Glutamatergic neuron (in vitro differentiated cells): Measurements from ENCODE around the gene OVCH2. TPM values are rescaled to one million over a fixed set of nuclear protein-coding genes. Genes with fewer than 3 reads are reported as not detected.
"Not testable (repeated sequence)": the region's sequence is repeated elsewhere in the genome, so short reads cannot be mapped to it uniquely, and the experiment has no call there.

Source experiments
- DNase-seq: peaks from one replicate; pipeline ENCODE4 v3.0.0; 2022
- H3K27ac Mint-ChIP-seq: one replicate; pipeline ENCODE4 v1.8.0; 2020; ENCODE audit warnings: mild to moderate bottlenecking, mixed read lengths, inconsistent platforms; ENCODE audit not compliant: unreplicated experiment
- H3K27me3 Mint-ChIP-seq: one replicate; pipeline ENCODE4 v1.8.0; 2020; ENCODE audit warnings: mild to moderate bottlenecking, moderate library complexity, mixed read lengths, inconsistent platforms; ENCODE audit not compliant: unreplicated experiment
- H3K36me3 Mint-ChIP-seq: one replicate; pipeline ENCODE4 v1.8.0; 2020; ENCODE audit warnings: mild to moderate bottlenecking, mixed read lengths, inconsistent platforms; ENCODE audit not compliant: unreplicated experiment
- H3K4me1 Mint-ChIP-seq: one replicate; pipeline ENCODE4 v1.8.0; 2020; ENCODE audit warnings: mild to moderate bottlenecking, low read depth, mixed read lengths, inconsistent platforms; ENCODE audit not compliant: unreplicated experiment
- H3K4me3 Mint-ChIP-seq: one replicate; pipeline ENCODE4 v1.8.0; 2020; ENCODE audit warnings: mild to moderate bottlenecking, mixed read lengths, inconsistent platforms; ENCODE audit not compliant: unreplicated experiment
- H3K9me3 Mint-ChIP-seq: one replicate; pipeline ENCODE4 v1.8.0; 2020; ENCODE audit warnings: mild to moderate bottlenecking, moderate library complexity, mixed read lengths, inconsistent platforms; ENCODE audit not compliant: unreplicated experiment
- CTCF ChIP-seq: fragments of 200-600 bp; sonication (generic); IDR thresholded peaks from one replicate; pipeline ENCODE4 v1.5.0; 2021; ENCODE audit not compliant: partially characterized antibody, unreplicated experiment
- total RNA-seq: library from RNA; stranded (reverse); fragmentation: NEBNext Ultra II Directional; extraction: Animal tissue kit (Norgen Biotek cat#: 25700); gene quantifications from one replicate; pipeline ENCODE4 v1.2.1, GENCODE V29; 2021; ENCODE audit not compliant: unreplicated experiment

OVCH2 gene
- total RNA-seq, 1 donor from 2014 or later, result not detected

DNA sequence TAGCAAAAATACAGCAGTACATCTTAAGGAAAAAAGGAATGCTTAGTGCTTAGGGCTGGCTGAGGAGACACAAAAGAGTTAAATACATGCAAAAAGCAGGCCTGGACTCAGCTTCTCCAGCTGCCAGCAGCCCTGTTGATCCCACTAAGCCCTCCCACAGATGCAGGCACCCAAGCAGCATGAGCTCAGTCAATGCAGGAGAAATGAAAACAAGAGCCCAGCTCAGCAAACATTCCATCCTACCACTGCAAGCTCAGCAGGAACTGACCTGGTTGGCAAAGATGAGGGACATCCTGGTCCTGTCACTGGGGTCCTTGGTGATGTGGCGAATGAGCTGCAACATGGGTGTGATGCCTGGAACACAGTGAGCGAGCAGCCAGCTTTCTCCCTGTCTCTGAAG, 38.8 kb downstream of the OVCH2 start:
- Mint-ChIP-seq H3K36me3 (no peaks in the 10 kb centered on the region), H3K9me3 (peaks cover 2% of the 10 kb centered on the region), H3K4me3 (no peak overlapping the region), H3K27ac (no peak overlapping the region), H3K4me1 (no peaks in the 10 kb centered on the region), H3K27me3 (peaks cover 7% of the 10 kb centered on the region)
- DNase-seq, result no peak
- TF ChIP-seq CTCF, result no peak

DNA sequence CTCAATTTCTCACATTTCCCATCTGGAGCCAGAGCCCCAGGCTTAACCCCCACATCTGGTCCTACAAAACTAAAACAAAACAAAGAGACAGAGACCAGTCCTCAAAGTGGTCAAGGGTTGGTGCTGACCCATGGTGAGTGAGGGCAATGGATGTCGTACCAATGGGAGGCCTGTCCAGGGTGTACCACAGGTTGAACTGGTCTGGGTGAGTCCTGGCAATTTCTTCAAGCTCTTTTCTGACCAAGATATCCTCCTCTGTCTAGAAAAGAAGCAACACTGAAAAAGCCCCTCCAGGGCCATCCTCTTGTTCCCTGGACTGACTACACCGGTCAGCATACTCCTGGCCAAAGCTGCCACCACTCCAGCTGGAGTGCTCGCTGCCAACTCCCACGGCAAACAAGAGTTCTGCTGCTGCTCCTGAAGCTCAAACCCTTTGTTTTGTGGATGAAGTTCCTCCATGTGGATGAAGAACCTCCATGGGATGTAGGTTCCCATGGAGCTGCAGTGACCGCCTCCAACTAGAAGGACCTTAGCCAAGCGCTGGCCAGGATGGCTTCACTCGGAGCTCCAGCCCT, 39.9 kb downstream of the OVCH2 start:
- peaks cover 2% of the 10 kb centered on the region for H3K9me3 Mint-ChIP-seq
- no peak overlapping the region for H3K4me3 Mint-ChIP-seq

DNA sequence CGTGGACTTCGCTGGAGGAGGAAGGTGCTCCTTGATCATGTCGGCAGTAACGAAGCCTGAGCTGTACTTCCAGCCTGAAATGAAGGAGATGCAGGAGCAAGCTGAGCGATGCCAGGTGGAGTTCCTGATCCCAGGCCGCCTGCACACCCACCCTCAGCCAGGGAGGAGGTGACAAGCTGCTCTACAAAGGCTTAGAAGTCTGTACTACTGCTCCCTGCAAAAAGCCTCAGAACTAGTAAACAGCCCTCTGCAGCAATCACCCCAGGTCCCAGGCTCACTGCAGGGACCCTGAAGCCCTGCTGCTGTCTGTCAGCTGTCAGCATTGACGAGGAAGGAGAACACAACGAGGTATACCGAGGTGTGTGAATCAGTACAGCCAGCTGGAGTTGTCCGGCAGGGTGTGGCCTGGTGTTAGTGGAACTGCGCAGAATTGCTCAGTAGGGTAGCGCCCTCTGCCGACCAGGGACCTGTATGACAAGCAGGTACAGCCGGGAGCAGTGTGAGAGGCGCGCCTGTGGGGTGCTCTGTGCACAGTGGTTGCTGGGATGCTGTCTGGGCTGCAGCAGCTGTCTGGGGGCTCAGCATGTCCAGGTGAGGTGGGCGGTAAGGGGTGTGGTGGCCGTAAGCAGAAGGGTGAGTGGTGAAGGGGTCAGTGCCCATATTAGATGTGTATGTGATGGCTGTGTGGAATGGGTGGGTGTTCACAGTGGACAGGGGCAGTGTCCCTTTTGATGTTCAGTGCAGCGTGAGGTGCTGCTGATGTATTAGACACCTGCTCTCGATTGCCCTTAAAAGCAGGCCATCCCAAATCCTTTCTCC, 40.6 kb downstream of the OVCH2 start:
- Mint-ChIP-seq H3K9me3 (peaks cover 2% of the 10 kb centered on the region), H3K27me3 (peaks cover 4% of the 10 kb centered on the region), H3K4me3 (no peak overlapping the region), H3K27ac (no peak overlapping the region), H3K4me1 (no peaks in the 10 kb centered on the region), H3K36me3 (no peaks in the 10 kb centered on the region)
- peak; percentile 92 for DNase-seq
- peak; percentile 97 for TF ChIP-seq CTCF

More for the DNA sequence above, 39.9 kb downstream of the OVCH2 start:
- Mint-ChIP-seq H3K4me1 (no peaks in the 10 kb centered on the region), H3K36me3 (no peaks in the 10 kb centered on the region), H3K27ac (no peak overlapping the region), H3K27me3 (peaks cover 4% of the 10 kb centered on the region)
- DNase-seq, result no peak
- TF ChIP-seq CTCF, result no peak

DNA sequence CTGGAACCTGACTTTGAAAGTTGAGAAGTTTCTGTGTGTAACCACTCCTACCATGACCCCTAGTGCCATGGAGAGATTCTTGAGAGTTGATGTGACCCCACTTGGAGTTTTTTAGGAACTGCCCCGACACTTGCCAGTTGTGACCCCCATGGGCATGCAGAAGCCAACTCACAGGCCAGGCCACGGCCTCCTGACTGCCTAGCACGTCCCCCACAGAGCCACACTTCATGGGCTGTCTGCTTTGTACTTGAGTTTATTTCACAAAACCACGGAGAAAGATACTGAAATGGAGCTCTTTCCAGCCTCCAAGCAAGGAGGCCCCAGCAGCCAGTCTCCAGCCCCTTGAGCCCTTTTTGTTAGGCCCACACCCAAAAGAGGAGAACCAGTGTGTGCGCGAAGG, 41.4 kb downstream of the OVCH2 start:
- no peaks in the 10 kb centered on the region for H3K36me3 Mint-ChIP-seq
- H3K4me1 Mint-ChIP-seq, result no peaks in the 10 kb centered on the region
- TF ChIP-seq CTCF, result no peak
- H3K27me3 Mint-ChIP-seq, result peaks cover 4% of the 10 kb centered on the region
- no peak for DNase-seq
- peaks cover 2% of the 10 kb centered on the region for H3K9me3 Mint-ChIP-seq
- H3K4me3 Mint-ChIP-seq, result no peak overlapping the region
- no peak overlapping the region for H3K27ac Mint-ChIP-seq

DNA sequence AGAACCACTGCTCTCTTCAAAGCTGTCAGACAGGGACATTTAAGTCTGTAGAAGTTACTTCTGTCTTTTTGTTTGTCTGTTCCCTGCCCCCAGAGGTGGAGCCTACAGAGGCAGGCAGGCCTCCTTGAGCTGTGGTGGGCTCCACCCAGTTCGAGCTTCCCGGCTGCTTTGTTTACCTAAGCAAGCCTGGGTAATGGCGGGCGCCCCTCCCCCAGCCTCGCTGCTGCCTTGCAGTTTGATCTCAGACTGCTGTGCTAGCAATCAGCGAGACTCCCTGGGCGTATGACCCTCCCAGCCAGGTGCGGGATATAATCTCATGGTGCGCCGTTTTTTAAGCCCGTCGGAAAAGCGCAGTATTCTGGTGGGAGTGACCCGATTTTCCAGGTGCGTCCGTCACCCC, 42.7 kb downstream of the OVCH2 start:
- not testable (repeated sequence) for H3K27me3 Mint-ChIP-seq, H3K4me1 Mint-ChIP-seq, H3K4me3 Mint-ChIP-seq, H3K36me3 Mint-ChIP-seq, H3K27ac Mint-ChIP-seq, DNase-seq, H3K9me3 Mint-ChIP-seq
